Measurements from ENCODE around the gene PCDH12. TPM values are rescaled to one million over a fixed set of nuclear protein-coding genes. Genes with fewer than 3 reads are reported as not detected.

Gene PCDH12
- total and polyA plus RNA-seq, 2 donors (not counting 3 experiments of a cell fraction or from before 2014, with no cell fraction given), result 6.2 to 20.4 TPM

DNA sequence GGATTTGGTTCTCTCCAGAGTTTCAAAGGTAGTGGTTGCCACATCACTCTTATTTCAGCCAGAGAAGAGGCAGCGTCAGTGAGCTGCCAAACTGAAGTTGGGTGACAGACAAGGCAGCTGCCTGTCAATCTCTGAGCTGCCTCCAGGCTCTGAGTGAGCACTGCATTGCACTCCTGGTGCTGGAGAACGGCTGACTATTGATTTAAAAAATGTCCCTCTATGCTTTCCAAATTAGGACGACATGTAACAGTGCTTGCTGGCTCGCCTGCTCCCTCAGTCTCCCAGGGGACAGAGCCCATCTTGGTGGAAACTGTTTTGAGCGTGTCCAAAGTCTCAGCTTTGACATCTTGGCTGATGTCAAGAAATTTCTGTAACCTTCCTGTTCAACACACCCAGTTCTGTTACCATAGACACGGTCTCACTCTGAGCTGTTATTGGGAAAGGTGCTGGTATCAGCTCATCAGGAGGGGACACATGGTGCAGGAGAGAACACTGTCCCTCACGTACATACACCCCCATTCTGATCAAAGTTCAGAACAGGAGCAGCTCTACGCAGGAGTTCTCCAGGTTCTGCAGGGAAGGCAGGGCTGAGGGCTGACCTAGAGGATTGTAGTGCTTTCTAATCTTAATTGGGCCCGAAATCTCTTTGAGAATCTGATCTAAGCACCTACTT, 15.7 kb downstream of the PCDH12 start:
- peaks cover 40% of the 10 kb centered on the region for H3K4me1 ChIP-seq (ENCODE audit: control insufficient read depth, extremely low read depth, insufficient read depth, low read length)
- FAIRE-seq, result no peak
- H3K27me3 ChIP-seq (ENCODE audit: control insufficient read depth in 2 of 2, insufficient read depth in 2 of 2, low read length in 2 of 2), result no peaks in the 10 kb centered on the region
- dilution Hi-C loops (cut with MboI; ENCODE audit: extremely low pct_ligation_motif_present, low sequenced_read_pairs) (no loop called here), intact Hi-C loops (cut with micrococcal nuclease) (no loop called here)
- DNase-seq (ENCODE audit: low read depth, low spot score), result no peak
- H3K9ac ChIP-seq (replicated peaks; ENCODE audit: extremely low read depth, insufficient read depth, low read length), result no peak overlapping the region
- no peak overlapping the region for H2AFZ ChIP-seq (ENCODE audit: low read depth, low read length)
- no peaks in the 10 kb centered on the region for H3K9me1 ChIP-seq (replicated peaks; ENCODE audit: control insufficient read depth, extremely low read depth, insufficient read depth, low read length)
- no peaks in the 10 kb centered on the region for H3K9me3 ChIP-seq (replicated peaks; ENCODE audit: control insufficient read depth, insufficient read depth, low read length)
- H3K4me3 ChIP-seq (replicated peaks in 1 of 3; ENCODE audit: insufficient read depth in 1 of 3, low read depth in 1 of 3, low read length in 3 of 3), result no peak overlapping the region
- no peaks in the 10 kb centered on the region for H3K79me2 ChIP-seq (ENCODE audit: control insufficient read depth, insufficient read depth, low read length)
- CTCF ChIA-PET, result interaction anchor here (1.3 to 10.9 kb wide), 7 partner anchors 9 to 260 kb away, joined by 3 to 244 read pairs (median 6); partner anchors contain the start of genes PCDH1 and PCDH12
- no TSS peak for BruUV-seq (replicated peaks)
- no peaks in the 10 kb centered on the region for H4K20me1 ChIP-seq (replicated peaks; ENCODE audit: control insufficient read depth, extremely low read depth, insufficient read depth, low read length)
- peaks cover 11 to 13% of the 10 kb centered on the region in 2 experiments for H3K36me3 ChIP-seq (ENCODE audit: control insufficient read depth in 2 of 2, extremely low read depth in 1 of 2, insufficient read depth in 2 of 2, low read length in 2 of 2)
- POLR2A ChIA-PET, result interaction anchor here (0.5 to 2.5 kb wide), 2 partner anchors 18 to 222 kb away, joined by 3 to 9 read pairs; partner anchors contain the start of gene DELE1
- no peak overlapping the region for H3K4me2 ChIP-seq (ENCODE audit: insufficient read depth, low read length)
- no peak for TF ChIP-seq EZH2 (IDR thresholded peaks at IDR 0.05; ENCODE audit: borderline replicate concordance, low read depth, low read length, severe bottlenecking)
- no peak for TF ChIP-seq MAX (IDR thresholded peaks at IDR 0.05; ENCODE audit: insufficient read depth, insufficient read length)
- no peak for TF ChIP-seq JUN (IDR thresholded peaks at IDR 0.05; ENCODE audit: borderline replicate concordance, insufficient read depth, insufficient read length, low read depth)
- TF ChIP-seq FOS (IDR thresholded peaks at IDR 0.05; ENCODE audit: borderline replicate concordance, insufficient read depth, low read length), result no peak
- TF ChIP-seq POLR2A (IDR thresholded peaks at IDR 0.05; ENCODE audit: low read depth, low read length), result no peak
- TF ChIP-seq POLR2AphosphoS5 (IDR thresholded peaks at IDR 0.05; ENCODE audit: insufficient read depth, low read depth, low read length), result no peak
- TF ChIP-seq MYC (IDR thresholded peaks at IDR 0.05; ENCODE audit: low read depth, low read length), result no peak
- TF ChIP-seq GATA2 (IDR thresholded peaks at IDR 0.05; ENCODE audit: insufficient read depth, insufficient read length, low read depth, low read length), result no peak
- TF ChIP-seq, protein P1, sequence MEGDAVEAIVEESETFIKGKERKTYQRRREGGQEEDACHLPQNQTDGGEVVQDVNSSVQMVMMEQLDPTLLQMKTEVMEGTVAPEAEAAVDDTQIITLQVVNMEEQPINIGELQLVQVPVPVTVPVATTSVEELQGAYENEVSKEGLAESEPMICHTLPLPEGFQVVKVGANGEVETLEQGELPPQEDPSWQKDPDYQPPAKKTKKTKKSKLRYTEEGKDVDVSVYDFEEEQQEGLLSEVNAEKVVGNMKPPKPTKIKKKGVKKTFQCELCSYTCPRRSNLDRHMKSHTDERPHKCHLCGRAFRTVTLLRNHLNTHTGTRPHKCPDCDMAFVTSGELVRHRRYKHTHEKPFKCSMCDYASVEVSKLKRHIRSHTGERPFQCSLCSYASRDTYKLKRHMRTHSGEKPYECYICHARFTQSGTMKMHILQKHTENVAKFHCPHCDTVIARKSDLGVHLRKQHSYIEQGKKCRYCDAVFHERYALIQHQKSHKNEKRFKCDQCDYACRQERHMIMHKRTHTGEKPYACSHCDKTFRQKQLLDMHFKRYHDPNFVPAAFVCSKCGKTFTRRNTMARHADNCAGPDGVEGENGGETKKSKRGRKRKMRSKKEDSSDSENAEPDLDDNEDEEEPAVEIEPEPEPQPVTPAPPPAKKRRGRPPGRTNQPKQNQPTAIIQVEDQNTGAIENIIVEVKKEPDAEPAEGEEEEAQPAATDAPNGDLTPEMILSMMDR (IDR thresholded peaks at IDR 0.05; ENCODE audit: extremely low read depth in 1 of 2, insufficient read depth in 1 of 2, low read depth in 1 of 2, low read length in 2 of 2), result no peak
- no peak overlapping the region for H3K27ac ChIP-seq (ENCODE audit: insufficient read depth, low read depth, low read length)
